HEK293 (cell line): ENCODE measurements around the gene TMPRSS12.
"Not testable (repeated sequence)": the region's sequence is repeated elsewhere in the genome, so short reads cannot be mapped to it uniquely, and the experiment has no call there.

ENCODE experiments used
- CTCF ChIA-PET: fragments of 350-600 bp; formaldehyde crosslinking; extraction: SDS; loops from one replicate; lab custom pipeline; 2021; ENCODE audit warnings: antibody characterized with exemption; lab: Yijun Ruan, JAX
- POLR2A ChIA-PET: fragments of 300-600 bp; formaldehyde crosslinking; extraction: SDS; loops from one replicate; lab custom pipeline; 2020; ENCODE audit warnings: antibody characterized with exemption, inconsistent platforms; lab: Yijun Ruan, JAX
- H3K27ac ChIP-seq: fragments of 200-500 bp; sonication (Bioruptor generic); 2 replicates; pipeline ENCODE4 v1.5.1; 2014; ENCODE audit warnings: low read depth, low read length, control low read depth, inconsistent platforms; ENCODE audit errors: extremely low read depth
- H3K36me3 ChIP-seq, 2 experiments: fragments of 200-500 bp in 1 of 2; sonication (Bioruptor generic) in 1 of 2; 1 replicate in 1 of 2; 2 replicates in 1 of 2; pipeline ENCODE4 v1.5.1; 2014 to 2017; ENCODE audit warnings: inconsistent platforms in 2 of 2, low read length in 2 of 2; ENCODE audit not compliant: control insufficient read depth in 2 of 2, insufficient read depth in 1 of 2
- H3K4me1 ChIP-seq: fragments of 200-500 bp; sonication (Bioruptor generic); 2 replicates; pipeline ENCODE4 v1.5.1; 2014; ENCODE audit warnings: mild to moderate bottlenecking, low read length, inconsistent platforms; ENCODE audit not compliant: control insufficient read depth, insufficient read depth
- H3K4me3 ChIP-seq: 2 replicates; pipeline ENCODE4 v1.5.1; 2011; ENCODE audit warnings: low read depth, mild to moderate bottlenecking, control low read depth, low read length, moderate library complexity
- H3K9me3 ChIP-seq: fragments of 200-500 bp; sonication (Bioruptor generic); 2 replicates; pipeline ENCODE4 v1.5.1; 2014; ENCODE audit warnings: low read depth, low read length, inconsistent platforms; ENCODE audit not compliant: control insufficient read depth, insufficient read depth
- ELK4 ChIP-seq: IDR thresholded peaks from 2 replicates; pipeline ENCODE4 v1.6.1; 2011; ENCODE audit warnings: mild to moderate bottlenecking, low read depth, low read length, borderline replicate concordance
- FEZF1 ChIP-seq: fragments of 450-650 bp; formaldehyde crosslinking; IDR thresholded peaks from 2 replicates; pipeline ENCODE4 v1.5.1; 2016; ENCODE audit warnings: missing biosample characterization, missing genetic modification characterization
- PATZ1 ChIP-seq: fragments of 450-650 bp; formaldehyde crosslinking; IDR thresholded peaks from 2 replicates; pipeline ENCODE4 v1.5.1; 2016; ENCODE audit warnings: missing biosample characterization, missing genetic modification characterization
- SETDB1 ChIP-seq: IDR thresholded peaks from one replicate; pipeline ENCODE4 v1.6.1; 2017; ENCODE audit warnings: mild to moderate bottlenecking, low read length, moderate library complexity, mixed read lengths; ENCODE audit not compliant: insufficient read length
- ZIC2 ChIP-seq: fragments of 450-650 bp; formaldehyde crosslinking; IDR thresholded peaks from 2 replicates; pipeline ENCODE4 v1.5.1; 2016; ENCODE audit warnings: missing biosample characterization, missing genetic modification characterization
- ZNF366 ChIP-seq: fragments of 450-650 bp; formaldehyde crosslinking; conservative IDR thresholded peaks from 2 replicates; pipeline ENCODE4 v1.5.1; 2016; ENCODE audit warnings: missing biosample characterization, missing genetic modification characterization
- ZNF404 ChIP-seq: fragments of 450-650 bp; formaldehyde crosslinking; IDR thresholded peaks from 2 replicates; pipeline ENCODE4 v1.5.1; 2017; ENCODE audit warnings: missing biosample characterization, missing genetic modification characterization
- ZNF558 ChIP-seq: fragments of 450-650 bp; formaldehyde crosslinking; IDR thresholded peaks from 2 replicates; pipeline ENCODE4 v1.5.1; 2016; ENCODE audit warnings: missing biosample characterization, missing genetic modification characterization

The TMPRSS12 gene

GRCh38 chr12:50865266-50865665, 22.5 kb downstream of the TMPRSS12 start:
- peak; percentile 85 for TF ChIP-seq ZNF558 (tag by site-specific recombination)
- TF ChIP-seq PATZ1 (tag by site-specific recombination): no peak
- TF ChIP-seq, all 188 proteins: peak for 1
- H3K9me3 ChIP-seq: no peaks in the 10 kb centered on the region
- H3K4me3 ChIP-seq: no peak overlapping the region
- H3K27ac ChIP-seq: no peak overlapping the region
- H3K36me3 ChIP-seq: no peaks in the 10 kb centered on the region
- H3K4me1 ChIP-seq: no peaks in the 10 kb centered on the region
- CTCF ChIA-PET: interaction anchor here (0.6 kb wide), 2 partner anchors 123 to 201 kb away, joined by 3 read pairs; no protein-coding TSS in a partner anchor
- POLR2A ChIA-PET: no interaction called here

- H3K9me3 ChIP-seq, H3K36me3 ChIP-seq, H3K4me1 ChIP-seq, H3K4me3 ChIP-seq, H3K27ac ChIP-seq, POLR2A ChIA-PET: not testable (repeated sequence)
- CTCF ChIA-PET: interaction anchor here (0.6 kb wide), 1 partner anchor 955 kb away, joined by 3 read pairs; no protein-coding TSS in a partner anchor
Observed at GRCh38 chr12:50868881-50869280, 26.2 kb downstream of the TMPRSS12 start.

- Histone ChIP-seq H3K36me3 (no peaks in the 10 kb centered on the region), H3K9me3 (no peaks in the 10 kb centered on the region), H3K4me1 (no peaks in the 10 kb centered on the region), H3K27ac (no peak overlapping the region), H3K4me3 (no peak overlapping the region)
- ChIA-PET POLR2A (interaction anchor here (0.5 kb wide), 1 partner anchor 335 kb away, joined by 4 read pairs; the partner anchor contains the start of gene POU6F1), CTCF (interaction anchor here (0.7 kb wide), 1 partner anchor 118 kb away, joined by 3 read pairs; no protein-coding TSS in a partner anchor)
- TF ChIP-seq FEZF1 (no peak), SETDB1 (peak; percentile 94)
Observed at GRCh38 chr12:50882563-50882962, 39.8 kb downstream of the TMPRSS12 start.

- no peaks in the 10 kb centered on the region for H3K9me3 ChIP-seq
- no peak for TF ChIP-seq ELK4
- no peak for TF ChIP-seq ZNF366
- no peaks in the 10 kb centered on the region for H3K4me1 ChIP-seq
- H3K27ac ChIP-seq: no peak overlapping the region
- no peaks in the 10 kb centered on the region for H3K36me3 ChIP-seq
- H3K4me3 ChIP-seq: no peak overlapping the region
- ChIA-PET POLR2A (no interaction called here), CTCF (no interaction called here)
Observed at GRCh38 chr12:50887191-50887590, 44.5 kb downstream of the TMPRSS12 start.

GRCh38 chr12:50888666-50889065, 45.9 kb downstream of the TMPRSS12 start:
- ChIA-PET CTCF (interaction anchor here (0.6 kb wide), 1 partner anchor 53 kb away, joined by 3 read pairs; no protein-coding TSS in a partner anchor), POLR2A (interaction anchor here (1.1 kb wide), 1 partner anchor 194 kb away, joined by 3 read pairs; the partner anchor contains the start of gene CSRNP2)
- no peaks in the 10 kb centered on the region for H3K36me3 ChIP-seq
- no peaks in the 10 kb centered on the region for H3K4me1 ChIP-seq
- H3K9me3 ChIP-seq: no peaks in the 10 kb centered on the region
- H3K4me3 ChIP-seq: no peak overlapping the region
- TF ChIP-seq ZNF404 (tag by site-specific recombination): no peak
- no peak for TF ChIP-seq ZIC2 (tag by site-specific recombination)
- H3K27ac ChIP-seq: no peak overlapping the region
